PC-3 (cell line): ENCODE measurements around the gene CNGA2.

Source experiments
- CTCF ChIP-seq: fragments of 300-600 bp; sonication (generic); conservative IDR thresholded peaks from 2 replicates; pipeline ENCODE4 v1.5.1; 2017; ENCODE audit warnings: antibody characterized with exemption, low read depth, mild to moderate bottlenecking, low read length
- EZH2phosphoT487 ChIP-seq: fragments of 300-600 bp; sonication (generic); IDR thresholded peaks from 2 replicates; pipeline ENCODE4 v1.6.1; 2018; ENCODE audit warnings: mild to moderate bottlenecking, antibody characterized with exemption, low read length, borderline replicate concordance

DNA sequence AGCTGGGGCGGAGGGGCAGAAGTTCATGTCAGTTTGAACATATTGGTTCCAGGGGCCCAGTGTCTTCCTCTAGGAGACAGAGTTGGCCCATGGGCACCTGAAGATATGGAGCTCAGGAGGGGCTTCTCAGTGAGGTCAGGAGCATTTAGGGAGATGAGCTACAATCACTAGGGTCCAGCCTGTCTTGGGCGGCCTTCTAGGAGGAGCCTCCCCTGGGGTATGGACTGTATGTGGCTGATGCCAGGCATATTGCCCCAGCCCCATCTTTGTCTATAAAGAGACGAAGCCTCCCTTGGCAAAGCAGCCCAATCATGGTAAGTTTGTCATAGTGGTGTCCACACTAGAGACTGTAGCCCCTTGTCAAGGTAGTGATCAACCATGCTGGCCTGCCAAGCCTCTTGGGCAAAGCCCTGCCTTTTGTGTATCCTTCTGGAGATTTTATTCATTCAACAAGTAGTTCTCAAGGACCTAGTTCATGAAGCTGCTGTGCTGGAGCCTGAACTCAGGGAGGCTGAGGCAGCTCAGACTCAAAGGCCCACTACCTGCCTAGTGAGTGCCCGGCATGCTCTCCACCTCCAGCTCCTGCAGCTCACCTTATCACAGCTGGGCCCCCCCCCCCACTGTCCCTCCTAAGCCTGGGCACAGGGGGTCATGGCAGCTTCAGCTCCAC is 5.4 kb upstream of the CNGA2 start:
- TF ChIP-seq CTCF (no peak), EZH2phosphoT487 (no peak)
